ENCODE results near the gene LRRC17. TPM values are rescaled to one million over a fixed set of nuclear protein-coding genes. Genes with fewer than 3 reads are reported as not detected.

LRRC17 gene
- total and polyA plus RNA-seq, 4 experiments from 2014 or later: 0.26 to 0.72 (median 0.52) TPM; not detected in 1

- Histone ChIP-seq H3K27ac (ENCODE audit: low read depth, low read length) (no peak overlapping the region), H3K4me1 (ENCODE audit: insufficient read depth, low read length) (no peaks in the 10 kb centered on the region), H3K27me3 (ENCODE audit: insufficient read depth, low read length) (no peaks in the 10 kb centered on the region), H3K36me3 (ENCODE audit: insufficient read depth, low read length) (no peaks in the 10 kb centered on the region), H3K4me3 (ENCODE audit: low read length in 2 of 2) (no peak overlapping the region), H3K9me3 (ENCODE audit: control insufficient read depth in 1 of 2, low read length in 2 of 2) (no peaks in the 10 kb centered on the region)
- POLR2A ChIA-PET (ENCODE audit: partially characterized antibody): no interaction called here
- H3K9me3 Mint-ChIP-seq: no peaks in the 10 kb centered on the region
- CTCF ChIA-PET (ENCODE audit: partially characterized antibody): no interaction called here
- no peak overlapping the region for H3K27ac Mint-ChIP-seq
- no peaks in the 10 kb centered on the region for H3K36me3 Mint-ChIP-seq
- no peak for DNase-seq
- no peak overlapping the region for H3K4me3 Mint-ChIP-seq
- intact Hi-C loops (cut with micrococcal nuclease): no loop called here
- H3K27me3 Mint-ChIP-seq: no peaks in the 10 kb centered on the region
- no peaks in the 10 kb centered on the region for H3K4me1 Mint-ChIP-seq
Observed at GRCh38 chr7:102991077-102991539, 78.3 kb downstream of the LRRC17 start.

GRCh38 chr7:102991540-102992214 is 78.9 kb downstream of the LRRC17 start:
- intact Hi-C loops (cut with micrococcal nuclease): no loop called here
- Mint-ChIP-seq H3K4me3 (no peak overlapping the region), H3K27me3 (no peaks in the 10 kb centered on the region), H3K36me3 (no peaks in the 10 kb centered on the region), H3K27ac (no peak overlapping the region), H3K9me3 (no peaks in the 10 kb centered on the region), H3K4me1 (no peaks in the 10 kb centered on the region)
- CTCF ChIA-PET (ENCODE audit: partially characterized antibody): no interaction called here
- no peaks in the 10 kb centered on the region for H3K27me3 ChIP-seq (ENCODE audit: insufficient read depth, low read length)
- no peak overlapping the region for H3K4me3 ChIP-seq (ENCODE audit: low read length in 2 of 2)
- no peak overlapping the region for H3K27ac ChIP-seq (ENCODE audit: low read depth, low read length)
- no peaks in the 10 kb centered on the region for H3K4me1 ChIP-seq (ENCODE audit: insufficient read depth, low read length)
- DNase-seq: no peak
- H3K9me3 ChIP-seq (ENCODE audit: control insufficient read depth in 1 of 2, low read length in 2 of 2): no peaks in the 10 kb centered on the region
- POLR2A ChIA-PET (ENCODE audit: partially characterized antibody): no interaction called here
- no peaks in the 10 kb centered on the region for H3K36me3 ChIP-seq (ENCODE audit: insufficient read depth, low read length)

- Histone ChIP-seq H3K27ac (ENCODE audit: low read depth, low read length) (no peak overlapping the region), H3K27me3 (ENCODE audit: insufficient read depth, low read length) (no peaks in the 10 kb centered on the region), H3K36me3 (ENCODE audit: insufficient read depth, low read length) (no peaks in the 10 kb centered on the region), H3K4me3 (ENCODE audit: low read length in 2 of 2) (no peak overlapping the region), H3K4me1 (ENCODE audit: insufficient read depth, low read length) (no peaks in the 10 kb centered on the region), H3K9me3 (ENCODE audit: control insufficient read depth in 1 of 2, low read length in 2 of 2) (no peaks in the 10 kb centered on the region)
- H3K4me3 Mint-ChIP-seq: no peak overlapping the region
- DNase-seq: no peak
- no peaks in the 10 kb centered on the region for H3K27me3 Mint-ChIP-seq
- H3K27ac Mint-ChIP-seq: no peak overlapping the region
- ChIA-PET POLR2A (ENCODE audit: partially characterized antibody) (no interaction called here), CTCF (ENCODE audit: partially characterized antibody) (no interaction called here)
- peaks cover 0 to 2% (median 0%) of the 10 kb centered on the region in 8 donors for H3K9me3 Mint-ChIP-seq
- H3K36me3 Mint-ChIP-seq: no peaks in the 10 kb centered on the region
- intact Hi-C loops (cut with micrococcal nuclease): no loop called here
- no peaks in the 10 kb centered on the region for H3K4me1 Mint-ChIP-seq
Observed at GRCh38 chr7:102992509-102992937, 79.7 kb downstream of the LRRC17 start.

- intact Hi-C loops (cut with micrococcal nuclease): no loop called here
- Mint-ChIP-seq H3K4me3 (no peak overlapping the region), H3K9me3 (peaks cover 0 to 2% (median 0%) of the 10 kb centered on the region in 8 donors), H3K36me3 (no peaks in the 10 kb centered on the region), H3K27me3 (no peaks in the 10 kb centered on the region), H3K4me1 (no peaks in the 10 kb centered on the region), H3K27ac (no peak overlapping the region)
- H3K9me3 ChIP-seq (ENCODE audit: control insufficient read depth in 1 of 2, low read length in 2 of 2): no peaks in the 10 kb centered on the region
- no peak for DNase-seq
- no peaks in the 10 kb centered on the region for H3K36me3 ChIP-seq (ENCODE audit: insufficient read depth, low read length)
- H3K27me3 ChIP-seq (ENCODE audit: insufficient read depth, low read length): no peaks in the 10 kb centered on the region
- no peak overlapping the region for H3K4me3 ChIP-seq (ENCODE audit: low read length in 2 of 2)
- POLR2A ChIA-PET (ENCODE audit: partially characterized antibody): no interaction called here
- CTCF ChIA-PET (ENCODE audit: partially characterized antibody): no interaction called here
- no peaks in the 10 kb centered on the region for H3K4me1 ChIP-seq (ENCODE audit: insufficient read depth, low read length)
- no peak overlapping the region for H3K27ac ChIP-seq (ENCODE audit: low read depth, low read length)
Observed at GRCh38 chr7:102992938-102993717, 80.3 kb downstream of the LRRC17 start.

DNA sequence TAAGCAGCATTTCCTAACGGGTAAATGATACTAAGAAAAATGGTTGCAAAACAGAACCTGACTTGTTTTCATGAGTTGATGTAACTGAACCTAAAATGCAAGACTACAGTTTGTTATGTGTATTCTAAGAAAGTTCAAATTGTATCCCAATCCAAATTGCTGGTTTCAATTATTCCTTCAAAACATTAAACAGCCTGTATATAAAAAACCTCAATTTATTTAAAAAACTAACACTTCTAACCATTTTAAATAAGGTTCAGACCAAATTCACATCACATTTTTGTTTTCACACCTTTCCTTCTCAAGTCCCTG is 80.9 kb downstream of the LRRC17 start:
- no peaks in the 10 kb centered on the region for H3K36me3 Mint-ChIP-seq
- Histone ChIP-seq H3K4me3 (ENCODE audit: low read length in 2 of 2) (no peak overlapping the region), H3K4me1 (ENCODE audit: insufficient read depth, low read length) (no peaks in the 10 kb centered on the region), H3K27me3 (ENCODE audit: insufficient read depth, low read length) (no peaks in the 10 kb centered on the region), H3K36me3 (ENCODE audit: insufficient read depth, low read length) (no peaks in the 10 kb centered on the region), H3K9me3 (ENCODE audit: control insufficient read depth in 1 of 2, low read length in 2 of 2) (no peaks in the 10 kb centered on the region), H3K27ac (ENCODE audit: low read depth, low read length) (no peak overlapping the region)
- ChIA-PET POLR2A (ENCODE audit: partially characterized antibody) (no interaction called here), CTCF (ENCODE audit: partially characterized antibody) (no interaction called here)
- no peaks in the 10 kb centered on the region for H3K4me1 Mint-ChIP-seq
- H3K4me3 Mint-ChIP-seq: no peak overlapping the region
- no peak overlapping the region for H3K27ac Mint-ChIP-seq
- intact Hi-C loops (cut with micrococcal nuclease): no loop called here
- H3K9me3 Mint-ChIP-seq: peaks cover 0 to 2% (median 0%) of the 10 kb centered on the region in 8 donors
- H3K27me3 Mint-ChIP-seq: no peaks in the 10 kb centered on the region
- no peak for DNase-seq

- Histone ChIP-seq H3K4me1 (ENCODE audit: insufficient read depth, low read length) (no peaks in the 10 kb centered on the region), H3K36me3 (ENCODE audit: insufficient read depth, low read length) (no peaks in the 10 kb centered on the region), H3K9me3 (ENCODE audit: control insufficient read depth in 1 of 2, low read length in 2 of 2) (no peaks in the 10 kb centered on the region), H3K27me3 (ENCODE audit: insufficient read depth, low read length) (no peaks in the 10 kb centered on the region), H3K4me3 (ENCODE audit: low read length in 2 of 2) (no peak overlapping the region), H3K27ac (ENCODE audit: low read depth, low read length) (no peak overlapping the region)
- H3K36me3 Mint-ChIP-seq: no peaks in the 10 kb centered on the region
- DNase-seq: no peak
- no peak overlapping the region for H3K27ac Mint-ChIP-seq
- H3K9me3 Mint-ChIP-seq: peaks cover 0 to 2% (median 0%) of the 10 kb centered on the region in 8 donors
- intact Hi-C loops (cut with micrococcal nuclease): no loop called here
- H3K27me3 Mint-ChIP-seq: peaks cover 0 to 1% of the 10 kb centered on the region in 2 donors
- H3K4me1 Mint-ChIP-seq: no peaks in the 10 kb centered on the region
- no peak overlapping the region for H3K4me3 Mint-ChIP-seq
- ChIA-PET CTCF (ENCODE audit: partially characterized antibody) (no interaction called here), POLR2A (ENCODE audit: partially characterized antibody) (no interaction called here)
Observed at GRCh38 chr7:102994567-102994966, 81.8 kb downstream of the LRRC17 start.

Data from CD4-positive, alpha-beta memory T cell (primary cell).